SIG-M5 treated with dmso at 0.1 percent for 504 hours (cell line): Measurements from ENCODE around the gene SFSWAP.
"Not testable (repeated sequence)": the region's sequence is repeated elsewhere in the genome, so short reads cannot be mapped to it uniquely, and the experiment has no call there.

Experiments
- DNase-seq: peaks from one replicate; lab custom pipeline; 2025; ENCODE audit not compliant: unreplicated experiment; lab: John Stamatoyannopoulos, UW

Gene SFSWAP

DNA sequence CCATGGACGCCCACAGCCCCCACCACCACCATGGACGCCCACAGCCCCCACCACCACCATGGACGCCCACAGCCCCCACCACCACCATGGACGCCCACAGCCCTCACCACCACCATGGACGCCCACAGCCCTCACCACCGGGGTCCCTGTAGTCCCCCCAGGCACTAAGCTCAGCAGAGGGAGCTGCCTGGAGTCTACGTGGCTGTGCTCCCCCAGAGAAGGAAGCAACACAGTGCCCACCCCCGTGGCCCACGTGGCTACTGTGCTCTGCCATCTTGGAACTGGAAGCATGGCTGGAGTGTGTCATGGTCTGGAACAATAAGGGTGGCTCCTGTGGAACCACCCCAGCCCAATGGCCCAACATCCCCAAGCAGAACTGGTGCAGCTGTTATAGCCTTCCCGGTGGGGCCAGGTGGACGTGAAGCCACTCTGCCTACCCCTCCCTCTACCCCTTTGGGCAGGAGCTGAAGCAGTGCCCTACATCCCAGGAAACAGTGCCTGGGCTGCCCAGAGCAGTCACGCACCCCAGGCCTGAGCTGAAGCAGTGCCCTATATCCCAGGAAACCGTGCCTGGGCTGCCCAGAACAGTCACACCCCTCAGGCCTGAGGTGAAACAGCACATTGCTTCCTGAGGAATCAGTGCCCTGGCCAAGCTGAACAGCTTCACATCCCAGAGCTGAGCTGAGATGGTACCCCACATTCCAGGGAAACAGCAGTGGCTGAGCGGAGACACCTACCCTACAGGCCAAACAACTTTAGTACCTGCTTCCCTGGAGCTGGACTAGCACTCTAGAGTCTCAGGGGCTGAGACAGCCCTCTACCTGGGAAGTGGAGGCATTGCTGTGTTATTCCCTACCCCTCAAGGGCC lies 9.0 kb upstream of the SFSWAP start:
- no peak for DNase-seq

DNA sequence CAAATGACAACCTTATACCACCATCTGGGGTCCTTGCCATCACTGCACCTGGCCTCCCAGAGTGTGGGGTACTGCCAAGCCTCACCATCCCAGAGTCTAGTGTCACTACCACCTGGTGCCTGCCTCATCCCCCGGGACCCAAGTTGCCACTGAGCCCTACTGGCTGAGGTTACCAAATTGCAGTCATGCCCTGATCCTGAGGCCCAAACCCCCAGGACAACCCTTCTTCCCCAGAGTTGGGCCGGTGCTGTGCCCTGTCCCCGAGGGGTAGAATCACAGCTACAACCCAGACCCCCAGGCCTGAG lies 8.4 kb upstream of the SFSWAP start:
- no peak for DNase-seq

DNA sequence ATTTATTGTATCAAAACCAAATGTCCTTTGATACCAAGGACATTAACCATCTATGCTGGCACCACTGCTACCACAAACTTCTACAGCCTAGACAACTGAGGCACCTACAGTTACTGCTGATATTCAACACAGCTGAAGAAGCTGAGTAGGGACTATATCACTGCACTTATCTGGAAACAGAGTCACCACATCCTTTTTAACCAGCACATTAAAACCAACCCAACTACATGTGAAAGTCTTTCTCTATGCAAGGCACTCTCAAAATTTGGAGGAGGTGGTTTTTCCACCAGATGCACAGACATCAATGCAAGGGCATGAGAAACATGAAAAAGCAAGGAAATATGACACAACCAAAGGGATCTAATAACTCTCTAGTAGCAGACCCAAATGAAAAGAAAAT lies 7.7 kb upstream of the SFSWAP start:
- DNase-seq = no peak

DNA sequence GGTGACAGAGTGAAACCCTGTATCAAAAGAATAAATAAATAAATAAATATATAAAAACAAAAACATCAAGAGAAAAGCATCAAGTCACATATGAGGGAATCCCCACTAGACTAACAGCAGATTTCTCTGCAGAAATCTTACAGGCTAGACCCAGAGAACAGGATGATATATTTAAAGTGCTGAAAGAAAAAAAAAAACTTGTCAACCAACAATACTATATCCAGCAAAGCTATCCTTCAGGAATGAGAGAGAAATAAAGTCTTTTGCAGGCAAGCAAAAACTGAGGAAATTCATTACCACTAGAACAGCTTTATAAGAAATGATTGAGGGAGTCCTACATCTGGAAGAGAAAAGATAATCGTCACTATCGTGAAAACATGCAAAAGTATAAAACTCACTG lies 6.4 kb upstream of the SFSWAP start:
- no peak for DNase-seq

DNA sequence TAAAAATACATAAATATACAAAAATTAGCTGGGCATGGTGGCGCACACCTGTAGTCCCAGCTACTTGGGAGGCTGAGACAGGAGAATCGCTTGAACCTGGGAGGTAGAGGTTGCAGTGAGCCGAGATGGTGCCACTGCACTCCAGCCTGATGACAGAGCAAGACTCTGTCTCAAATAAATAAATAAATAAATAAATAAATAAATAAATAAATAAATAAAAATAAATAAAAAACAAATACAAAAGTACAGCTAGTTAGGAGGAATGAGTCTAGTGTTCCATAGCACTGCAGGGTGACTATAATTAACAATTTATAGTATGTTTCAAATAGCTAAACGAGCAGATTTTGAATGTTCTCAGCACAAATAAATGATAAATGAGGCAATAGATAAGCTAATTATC lies 4.2 kb upstream of the SFSWAP start:
- not testable (repeated sequence) for DNase-seq

DNA sequence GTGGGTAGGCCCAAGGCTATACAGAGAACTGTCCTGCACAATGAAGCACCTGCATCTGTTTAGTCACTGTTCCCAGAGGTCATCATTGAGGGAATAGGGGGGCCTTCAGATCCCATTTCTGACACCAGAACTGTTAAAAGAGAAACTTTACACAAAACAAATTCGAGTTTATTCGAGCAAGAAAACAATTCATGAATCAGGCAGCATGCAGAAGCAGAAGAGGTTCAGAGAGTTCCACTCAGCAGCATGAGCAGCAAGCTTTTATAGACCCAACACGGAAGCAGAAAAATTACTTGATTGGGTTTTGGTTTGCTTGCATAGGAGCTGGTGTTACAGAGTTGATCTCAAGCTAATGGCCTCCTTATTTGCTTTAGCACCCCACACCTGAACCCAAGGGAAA lies 1.7 kb upstream of the SFSWAP start:
- no peak for DNase-seq

DNA sequence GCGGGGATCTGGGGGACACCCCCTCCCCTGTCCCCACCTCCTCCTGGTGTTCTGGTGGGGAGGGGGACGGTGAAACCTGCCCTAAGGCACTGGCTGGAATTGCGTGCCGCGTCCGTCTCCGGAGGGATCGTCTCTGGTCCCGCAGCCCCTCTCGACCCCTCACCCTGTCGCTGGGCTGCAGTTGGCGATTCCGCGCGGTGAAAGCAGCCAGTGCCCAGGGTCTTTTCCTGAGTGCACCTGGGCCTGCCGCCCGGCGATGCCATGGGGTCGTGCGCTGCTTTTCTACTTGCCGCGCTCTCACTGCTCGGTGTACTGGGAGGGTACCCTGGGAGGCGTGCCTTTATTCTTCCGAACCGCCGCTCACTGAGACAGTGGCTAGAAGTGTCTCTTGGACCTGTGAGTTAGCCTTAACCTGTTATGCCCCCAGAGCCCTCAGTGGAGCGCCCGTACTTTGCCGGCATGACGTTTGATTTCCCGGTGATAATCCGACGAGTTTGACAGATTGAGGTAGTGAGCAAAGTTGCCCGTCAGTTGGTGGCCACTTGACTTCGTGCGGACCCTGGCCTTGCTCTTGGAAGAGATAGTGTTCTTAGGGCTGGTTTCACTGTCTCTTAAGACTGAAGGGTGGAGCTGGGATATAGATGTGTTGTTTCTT lies 788 bp downstream of the SFSWAP start:
- DNase-seq = no peak

DNA sequence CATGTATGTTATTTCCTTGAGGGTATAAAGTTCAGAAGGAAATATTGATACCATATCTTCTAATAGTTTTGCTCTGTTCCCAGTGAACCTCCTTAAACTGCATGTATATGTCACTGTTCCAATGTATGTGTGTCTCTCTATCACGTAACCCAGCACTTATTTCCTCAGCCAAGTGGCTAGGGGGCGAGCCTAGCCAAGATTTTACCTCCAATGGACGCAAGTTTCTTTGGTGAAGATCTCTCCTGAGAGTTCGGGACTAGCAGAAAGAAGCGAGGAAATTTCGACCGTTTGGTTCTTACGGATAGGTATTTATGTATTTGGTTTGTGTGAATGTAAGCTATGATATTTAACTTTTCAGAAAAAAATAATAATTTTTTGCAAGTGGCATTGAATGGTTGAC lies 2.5 kb downstream of the SFSWAP start:
- DNase-seq = no peak

DNA sequence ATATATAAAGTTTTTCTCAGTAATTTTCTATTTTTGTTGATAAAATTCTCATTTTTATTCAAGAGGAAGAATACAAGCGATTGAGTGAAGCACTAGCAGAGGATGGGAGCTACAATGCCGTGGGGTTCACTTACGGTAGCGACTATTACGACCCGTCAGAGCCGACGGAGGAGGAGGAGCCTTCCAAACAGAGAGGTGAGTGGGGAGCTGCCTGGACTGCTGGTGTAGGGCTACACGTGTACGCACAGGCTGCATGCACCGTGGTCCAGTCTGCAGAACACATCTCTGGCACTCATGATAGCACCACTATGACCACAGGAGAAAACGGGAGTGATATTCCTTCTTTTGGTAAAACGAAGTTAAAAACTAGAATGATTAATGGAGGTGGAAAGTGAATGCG lies 3.9 kb downstream of the SFSWAP start:
- no peak for DNase-seq

DNA sequence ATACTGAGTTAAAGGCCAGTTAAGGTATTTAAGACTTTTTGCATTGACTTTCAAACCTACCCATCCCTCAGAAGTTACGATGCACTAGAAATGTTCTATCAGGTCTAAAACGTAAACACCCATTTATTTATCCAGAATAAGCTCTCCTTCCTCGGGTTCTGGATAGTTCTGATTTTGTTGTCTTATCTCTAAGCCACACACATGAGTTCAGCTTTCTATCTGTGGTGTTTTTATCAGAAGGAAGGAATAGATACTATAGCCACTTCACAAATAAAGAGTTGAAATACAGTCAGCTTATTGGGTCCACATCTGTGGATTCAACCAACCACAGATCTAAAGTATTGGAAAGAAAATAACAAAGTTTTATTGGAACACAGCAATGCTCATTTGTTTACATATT lies 5.4 kb downstream of the SFSWAP start:
- no peak for DNase-seq

DNA sequence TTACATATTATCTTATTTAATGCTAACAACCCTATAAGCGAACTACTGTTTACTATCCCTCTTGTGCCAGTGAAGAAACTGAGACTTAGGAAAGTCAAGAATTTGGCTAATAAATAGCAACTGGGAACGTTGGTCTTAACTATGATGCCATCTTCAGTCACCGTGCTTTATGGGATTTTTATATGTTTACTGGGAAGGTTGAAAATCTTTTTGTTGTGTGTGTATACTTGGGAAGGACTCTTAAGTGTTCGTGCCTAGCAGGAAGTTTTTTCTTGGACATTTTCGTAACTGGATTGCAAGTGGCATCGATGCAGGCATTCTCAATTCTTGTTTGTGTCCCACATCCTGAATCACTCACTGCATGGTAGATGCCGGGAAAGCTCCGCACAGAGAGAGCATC lies 9.4 kb downstream of the SFSWAP start:
- DNase-seq = no peak

DNA sequence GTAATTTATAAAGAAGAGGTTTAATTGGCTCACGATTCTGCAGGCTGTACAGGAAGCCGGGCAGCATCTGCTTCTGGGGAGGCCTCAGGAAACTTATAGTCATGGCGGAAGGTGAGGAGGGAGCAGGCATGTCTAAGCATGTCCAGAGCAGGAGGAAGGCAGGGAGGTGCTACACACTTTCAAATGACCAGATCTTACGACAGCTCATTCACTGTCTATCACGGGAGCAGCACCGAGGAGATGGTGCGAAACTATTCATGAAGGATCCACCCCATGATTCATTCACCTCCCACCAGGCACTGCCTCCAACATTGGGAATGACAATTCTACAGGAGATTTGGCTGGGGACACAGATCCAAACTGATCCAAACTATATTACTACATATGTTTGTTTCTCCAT lies 10.0 kb downstream of the SFSWAP start:
- DNase-seq = no peak

DNA sequence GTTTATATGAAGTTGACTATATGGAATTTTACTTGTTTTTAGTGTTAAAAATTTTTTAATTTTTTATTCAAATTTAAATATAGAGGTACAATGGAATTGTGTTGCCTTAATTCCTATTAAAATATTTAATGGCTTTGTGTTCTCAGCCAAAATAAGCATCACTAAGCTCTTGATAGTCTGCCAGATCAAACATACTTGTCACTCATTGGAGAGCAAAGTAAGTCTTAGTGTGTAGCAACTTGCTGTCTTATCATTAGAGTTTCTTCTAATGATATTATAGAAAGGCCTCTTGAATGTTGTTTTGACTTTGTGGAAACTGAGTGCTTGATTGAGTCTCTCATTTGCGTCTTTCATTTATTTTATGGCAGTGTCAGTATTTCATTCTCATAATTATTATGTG lies 10.7 kb downstream of the SFSWAP start:
- DNase-seq = no peak

DNA sequence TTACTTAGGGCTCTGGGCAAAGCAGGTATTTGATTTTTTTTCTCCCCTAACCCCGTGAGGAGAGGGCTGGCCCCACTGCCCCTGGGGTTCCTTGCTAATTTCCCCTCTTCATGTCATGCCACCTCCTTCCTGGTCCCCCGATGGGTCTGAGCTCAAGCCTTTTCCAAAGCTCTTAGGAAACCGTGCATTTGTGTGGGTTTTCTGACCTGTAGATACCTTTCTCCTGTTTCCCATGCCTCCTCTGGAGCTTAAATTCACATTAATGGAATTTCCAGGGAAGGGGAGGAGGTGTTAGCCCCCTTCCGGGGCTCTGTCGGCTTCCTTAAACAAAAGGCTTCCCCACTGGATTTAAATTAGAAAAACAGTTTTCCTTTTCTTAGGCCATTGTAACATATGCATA lies 12.6 kb downstream of the SFSWAP start:
- no peak for DNase-seq

DNA sequence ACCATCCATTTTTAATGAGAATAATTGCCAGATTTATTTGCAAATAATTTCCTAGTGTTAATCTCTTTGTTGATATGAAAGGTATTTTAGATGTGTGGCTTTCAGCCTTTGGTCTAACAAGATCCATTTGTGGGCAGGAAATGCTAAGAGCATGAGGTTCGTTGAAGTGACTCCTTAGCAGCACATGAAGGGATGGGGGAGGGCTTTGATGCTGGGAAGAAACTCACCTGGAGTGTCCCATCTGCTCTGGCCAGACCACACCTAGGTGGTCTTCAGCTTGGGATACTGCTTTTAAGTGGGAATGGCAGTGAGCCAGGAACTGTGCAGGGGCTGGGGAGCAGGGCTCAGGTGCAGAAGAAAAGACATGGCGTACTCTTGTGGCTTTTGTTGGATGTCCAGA lies 13.6 kb downstream of the SFSWAP start:
- DNase-seq = no peak

DNA sequence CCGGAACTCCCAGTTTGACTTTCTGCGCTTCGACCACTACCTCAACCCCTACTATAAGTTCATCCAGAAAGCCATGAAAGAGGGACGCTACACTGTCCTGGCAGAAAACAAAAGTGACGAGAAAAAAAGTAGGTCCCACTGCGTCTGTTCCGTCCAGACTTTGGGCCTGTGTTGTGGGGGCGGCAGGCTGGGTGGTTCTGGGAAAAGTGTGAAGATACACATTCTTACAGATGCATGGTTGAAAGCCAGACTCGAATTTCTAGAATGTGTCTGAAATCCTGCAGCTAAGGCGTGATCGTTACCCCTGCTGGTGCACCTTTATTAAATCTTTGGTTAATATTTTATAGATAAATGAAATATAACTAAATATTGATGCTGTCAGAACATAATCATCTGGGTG lies 14.6 kb downstream of the SFSWAP start:
- DNase-seq = no peak

DNA sequence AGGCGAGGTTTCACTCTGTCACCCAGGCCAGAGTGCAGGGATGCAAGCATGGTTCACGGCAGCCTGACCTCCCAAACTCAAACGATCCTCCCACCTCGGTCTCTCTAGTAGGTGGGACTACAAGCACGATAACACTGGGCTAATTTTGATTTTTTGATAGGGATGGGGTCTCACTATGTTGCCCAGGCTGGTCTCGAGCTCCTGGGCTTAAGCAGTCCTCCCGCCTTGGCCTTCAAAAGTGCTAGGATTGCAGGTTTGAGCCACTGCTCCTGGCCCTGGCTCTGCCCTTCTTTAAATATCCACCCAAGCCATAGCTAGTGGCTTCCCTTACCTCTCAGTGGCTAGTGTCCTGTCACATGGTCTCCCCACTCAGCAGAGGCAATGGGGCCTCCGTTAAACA lies 17.8 kb downstream of the SFSWAP start:
- DNase-seq = no peak

DNA sequence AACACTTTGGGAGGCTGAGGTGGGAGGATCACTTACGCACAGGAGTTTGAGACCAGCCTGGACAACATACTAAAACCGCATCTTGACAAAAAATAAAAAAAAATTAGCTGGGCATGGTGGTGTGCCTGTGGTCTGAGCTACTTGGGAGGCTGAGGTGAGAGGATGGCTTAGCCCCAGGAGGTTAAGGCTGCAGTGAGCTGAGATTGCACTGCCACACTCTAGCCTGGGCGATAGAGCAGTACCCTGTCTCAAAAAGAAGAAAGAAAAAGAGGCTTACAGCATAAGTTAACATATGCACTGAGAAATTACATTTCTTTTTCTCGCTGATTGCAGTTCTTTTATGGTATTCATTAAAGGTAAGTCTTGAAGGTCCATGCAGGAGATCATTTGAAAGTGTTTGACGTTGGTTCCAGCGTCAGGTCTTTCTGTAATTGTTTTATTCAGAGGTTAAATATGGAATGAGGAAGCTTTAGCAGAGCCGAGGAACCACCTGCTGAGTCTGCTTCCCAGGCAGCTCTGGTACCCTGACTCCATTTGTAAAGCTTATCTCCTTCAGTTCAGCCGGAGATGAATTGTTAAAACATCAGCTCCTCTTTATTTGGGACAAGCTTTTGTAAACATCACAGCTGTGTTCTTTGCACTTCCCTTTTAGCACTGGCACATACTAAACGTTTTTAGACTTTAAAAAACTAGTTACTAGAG lies 18.5 kb downstream of the SFSWAP start:
- DNase-seq = no peak

DNA sequence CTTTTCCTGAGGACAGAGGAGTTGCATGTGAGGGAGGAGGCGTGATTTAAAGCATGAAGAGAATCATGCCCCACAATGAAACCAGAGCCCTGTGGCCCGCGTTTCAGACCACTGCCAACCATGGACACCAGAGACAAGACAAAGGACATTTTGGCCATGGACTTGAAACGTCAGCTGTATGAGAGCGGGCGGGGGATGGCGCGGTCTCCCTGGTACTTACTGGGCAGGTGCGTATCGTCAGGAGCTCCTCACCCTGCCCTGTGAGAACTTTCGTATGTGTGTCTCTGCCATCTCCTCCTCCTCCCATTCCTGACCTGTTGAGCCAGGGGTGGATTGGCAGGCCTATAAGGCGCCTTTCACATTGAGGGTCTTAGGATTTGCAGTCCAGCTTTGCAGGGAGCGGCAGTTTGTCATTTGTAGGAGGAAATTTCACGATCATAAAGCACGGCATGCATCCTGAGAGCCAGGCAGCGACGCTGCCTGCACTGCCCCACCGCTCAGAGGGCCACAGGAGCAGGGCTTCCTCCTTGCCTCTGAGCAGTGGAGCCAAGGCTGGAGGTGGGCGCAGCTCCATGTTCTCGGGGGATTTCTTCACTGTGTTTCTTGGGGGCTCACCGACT lies 22.2 kb downstream of the SFSWAP start:
- no peak for DNase-seq

DNA sequence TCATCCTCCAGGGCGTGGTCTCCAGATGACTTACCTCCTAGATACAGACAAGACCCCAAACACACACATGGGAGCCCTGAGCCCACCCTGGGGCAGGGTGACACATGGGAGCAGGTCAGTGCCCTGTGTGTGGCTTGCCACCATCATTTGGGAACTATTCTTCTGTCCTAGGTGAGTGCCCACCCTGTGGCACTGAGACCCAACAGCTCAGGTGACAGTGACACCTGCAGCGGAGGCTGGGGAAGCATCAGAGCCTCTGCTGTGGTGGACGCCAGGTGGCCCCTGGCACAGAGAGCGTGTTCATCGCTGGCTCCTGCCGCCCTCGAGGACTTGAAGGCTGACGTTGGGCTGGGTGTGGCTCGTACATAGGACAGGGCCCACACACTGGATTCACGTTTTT lies 23.0 kb downstream of the SFSWAP start:
- no peak for DNase-seq

DNA sequence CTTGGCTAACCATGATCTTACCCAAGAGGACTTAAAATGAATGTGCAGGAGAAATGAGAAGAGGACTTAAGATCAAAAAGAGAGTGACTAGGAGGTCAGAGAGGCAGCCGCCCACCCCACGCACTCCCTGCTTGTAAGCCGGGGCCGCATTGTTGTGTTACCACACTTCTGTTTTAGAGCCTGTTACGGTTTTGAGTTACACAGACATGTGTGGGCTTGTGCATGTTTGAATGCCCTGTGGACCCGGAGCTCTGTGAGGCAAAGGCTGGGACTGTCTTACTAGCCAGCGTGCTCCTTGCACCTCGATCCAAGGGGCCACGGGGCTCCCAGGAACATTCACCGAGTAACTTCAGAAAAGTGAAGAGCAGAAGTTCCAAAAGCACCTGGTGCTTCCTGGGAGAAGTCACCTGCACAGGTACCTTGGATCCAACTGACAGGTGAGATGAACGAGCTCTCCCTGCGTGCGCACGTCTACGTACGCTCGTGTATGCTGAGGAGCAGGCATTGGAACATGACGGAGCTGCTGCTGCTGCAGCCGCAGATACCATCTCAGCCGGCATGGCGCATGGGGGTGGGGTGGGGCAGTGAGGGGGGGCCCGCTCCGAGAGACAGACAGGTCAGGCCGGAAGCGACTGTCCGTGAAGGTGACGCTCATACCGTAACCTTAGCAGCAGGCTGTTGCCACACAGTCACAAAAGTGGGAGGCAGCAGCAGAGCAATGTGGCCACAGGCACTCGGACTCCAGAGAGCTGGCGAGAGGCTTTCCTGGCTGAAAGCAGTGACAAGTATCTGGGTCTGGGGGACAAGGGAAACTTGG lies 23.7 kb downstream of the SFSWAP start:
- no peak for DNase-seq
